GM12801 (cell line): Measurements from ENCODE around the gene ERICH6.

Experiments
- CTCF ChIP-seq: IDR thresholded peaks from one replicate; pipeline ENCODE4 v1.5.1; 2011; ENCODE audit warnings: control low read depth; ENCODE audit not compliant: insufficient read length; ENCODE audit errors: extremely low read depth

Gene ERICH6

GRCh38 chr3:150703756-150704344 lies at the start of gene ERICH6:
Gene ERICH6, minus strand, starts transcription at chr3:150703920. Its CDS starts 22 bp downstream, at chr3:150703898.
- TF ChIP-seq CTCF = no peak

- no peak for TF ChIP-seq CTCF
Observed at GRCh38 chr3:150751781-150752263, 48.1 kb upstream of the ERICH6 start.

GRCh38 chr3:150749255-150749654 lies 45.5 kb upstream of the ERICH6 start:
- TF ChIP-seq CTCF = no peak

DNA sequence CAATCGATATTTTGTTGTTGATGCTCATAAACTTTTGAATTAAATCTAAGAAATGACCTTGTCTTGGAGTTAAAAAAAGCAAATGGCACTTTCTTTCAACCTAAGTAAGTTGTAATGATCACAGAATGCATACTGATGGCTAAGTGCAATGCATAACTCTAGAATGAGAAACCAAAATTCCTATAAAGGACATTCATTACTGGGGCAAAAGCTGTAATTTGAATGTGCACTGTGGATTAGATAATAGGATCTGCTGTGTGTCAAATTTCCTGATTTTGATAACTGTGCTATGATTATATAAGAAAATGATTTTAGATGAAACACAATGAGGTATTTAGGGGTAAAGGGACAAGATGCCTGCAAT lies 44.9 kb upstream of the ERICH6 start:
- TF ChIP-seq CTCF = no peak

DNA sequence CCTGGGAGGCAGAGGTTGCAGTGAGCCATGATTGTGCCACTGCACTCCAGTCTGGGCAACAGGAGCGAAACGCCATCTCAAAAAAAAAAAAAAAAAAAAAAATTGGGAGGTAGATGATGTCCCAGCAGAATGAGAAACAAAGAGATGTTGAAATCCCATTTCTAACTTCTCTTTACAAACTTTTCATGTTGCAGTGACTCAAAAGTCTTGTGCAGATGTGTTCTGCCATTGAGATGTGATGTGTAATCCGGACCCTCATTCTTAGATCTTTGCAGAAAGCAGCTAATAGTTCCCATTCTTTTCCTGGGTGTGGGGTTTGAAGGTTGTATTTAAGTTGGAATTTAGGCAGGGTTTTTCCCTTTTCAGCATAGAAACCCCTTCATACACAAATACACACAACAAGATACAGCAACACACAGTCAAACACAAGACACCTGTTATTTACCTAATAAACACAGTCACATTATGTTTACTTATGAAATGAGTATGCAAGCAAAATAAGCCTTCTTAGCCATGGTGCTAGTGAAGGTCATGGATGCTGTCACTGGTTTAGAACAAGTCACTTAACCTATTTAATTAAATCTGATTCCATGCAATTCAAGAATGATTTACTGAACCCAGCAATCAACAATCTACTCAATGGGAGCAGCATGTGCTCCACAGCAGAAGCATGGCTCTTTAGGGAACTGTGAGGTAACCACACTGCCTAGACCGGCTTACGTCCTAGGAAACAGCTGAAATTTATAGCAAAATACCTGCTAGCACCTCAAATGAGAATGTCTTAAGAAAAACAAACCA lies 44.4 kb upstream of the ERICH6 start:
- no peak for TF ChIP-seq CTCF

DNA sequence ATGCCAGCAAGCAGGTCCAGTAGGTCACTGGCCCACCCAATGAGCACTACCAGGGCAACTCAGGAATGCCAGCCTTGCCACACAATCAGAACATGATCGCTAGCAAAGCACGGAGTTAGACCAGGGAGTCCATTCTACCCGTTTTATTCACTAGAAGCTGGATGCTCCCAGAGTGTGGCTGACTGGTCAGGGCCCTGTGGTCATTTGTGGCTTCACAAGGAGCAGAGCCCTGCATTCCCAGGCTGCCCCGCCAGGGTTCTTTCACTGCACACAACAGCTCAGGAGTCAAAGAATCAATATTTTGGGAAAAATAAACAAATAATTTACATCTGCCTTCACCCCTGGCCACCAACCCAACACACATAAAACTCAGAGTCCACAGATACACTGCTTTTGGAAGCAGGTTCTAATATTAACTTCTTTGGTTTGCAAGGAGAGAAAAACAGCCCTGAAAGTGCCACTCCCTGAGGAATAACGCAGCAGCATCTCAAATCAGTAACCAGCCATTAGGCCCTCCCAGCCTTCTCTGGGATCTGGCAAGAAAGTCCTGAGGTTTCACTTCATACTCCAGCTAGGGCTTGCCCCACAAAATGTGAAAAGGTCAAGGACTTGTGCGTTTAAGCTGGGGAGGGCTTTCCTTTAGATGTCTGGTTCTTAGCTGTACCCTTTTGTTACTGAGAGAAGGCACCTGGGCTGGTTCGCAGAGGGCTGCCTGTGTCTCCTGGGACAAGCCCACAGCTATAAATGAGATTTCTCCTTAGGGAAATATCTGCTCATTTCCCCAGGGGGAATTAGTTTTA lies 43.3 kb upstream of the ERICH6 start:
- no peak for TF ChIP-seq CTCF

- no peak for TF ChIP-seq CTCF
Observed at GRCh38 chr3:150745832-150746231, 42.1 kb upstream of the ERICH6 start.
